Measurements from ENCODE around the gene NTRK1.

NTRK1 gene

GRCh38 chr1:156832434-156832833 lies 28.2 kb upstream of the NTRK1 start (continued):
- TF ChIP-seq OSR1 (CRISPR knock-in tag; IDR thresholded peaks at IDR 0.05), result no peak

DNA sequence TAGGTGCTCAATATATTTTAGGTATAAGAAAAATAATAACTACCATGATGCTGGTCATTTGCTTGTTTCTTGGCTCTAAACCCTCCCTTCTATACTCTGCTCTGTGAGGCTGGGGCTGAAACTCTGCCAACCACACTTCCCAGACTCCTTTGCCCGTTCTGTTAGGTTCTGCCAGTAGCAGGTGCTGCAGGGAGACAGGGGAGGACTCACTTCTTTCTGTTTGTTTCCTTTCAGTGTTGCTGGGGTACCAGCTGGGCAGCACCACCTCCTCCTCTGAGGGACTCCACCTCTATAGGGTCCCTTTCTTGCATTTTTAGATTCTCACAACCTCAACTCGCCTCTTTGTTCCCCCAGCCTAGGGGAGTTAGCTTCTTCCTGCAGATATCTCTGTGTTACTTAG lies 27.1 kb upstream of the NTRK1 start:
- no peak for TF ChIP-seq ZNF8 (CRISPR knock-in tag; IDR thresholded peaks at IDR 0.05)
- TF ChIP-seq SNAI2 (CRISPR knock-in tag; IDR thresholded peaks at IDR 0.05), result no peak
- TF ChIP-seq, protein P1, sequence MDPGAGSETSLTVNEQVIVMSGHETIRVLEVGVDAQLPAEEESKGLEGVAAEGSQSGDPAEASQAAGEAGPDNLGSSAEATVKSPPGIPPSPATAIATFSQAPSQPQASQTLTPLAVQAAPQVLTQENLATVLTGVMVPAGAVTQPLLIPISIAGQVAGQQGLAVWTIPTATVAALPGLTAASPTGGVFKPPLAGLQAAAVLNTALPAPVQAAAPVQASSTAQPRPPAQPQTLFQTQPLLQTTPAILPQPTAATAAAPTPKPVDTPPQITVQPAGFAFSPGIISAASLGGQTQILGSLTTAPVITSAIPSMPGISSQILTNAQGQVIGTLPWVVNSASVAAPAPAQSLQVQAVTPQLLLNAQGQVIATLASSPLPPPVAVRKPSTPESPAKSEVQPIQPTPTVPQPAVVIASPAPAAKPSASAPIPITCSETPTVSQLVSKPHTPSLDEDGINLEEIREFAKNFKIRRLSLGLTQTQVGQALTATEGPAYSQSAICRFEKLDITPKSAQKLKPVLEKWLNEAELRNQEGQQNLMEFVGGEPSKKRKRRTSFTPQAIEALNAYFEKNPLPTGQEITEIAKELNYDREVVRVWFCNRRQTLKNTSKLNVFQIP (CRISPR knock-in tag; IDR thresholded peaks at IDR 0.05; ENCODE audit: borderline replicate concordance, low read depth), result no peak
- no peak for TF ChIP-seq ZC3H10 (CRISPR knock-in tag; IDR thresholded peaks at IDR 0.05)
- no peak for TF ChIP-seq CSDC2 (CRISPR knock-in tag; IDR thresholded peaks at IDR 0.05)
- TF ChIP-seq, protein P2, sequence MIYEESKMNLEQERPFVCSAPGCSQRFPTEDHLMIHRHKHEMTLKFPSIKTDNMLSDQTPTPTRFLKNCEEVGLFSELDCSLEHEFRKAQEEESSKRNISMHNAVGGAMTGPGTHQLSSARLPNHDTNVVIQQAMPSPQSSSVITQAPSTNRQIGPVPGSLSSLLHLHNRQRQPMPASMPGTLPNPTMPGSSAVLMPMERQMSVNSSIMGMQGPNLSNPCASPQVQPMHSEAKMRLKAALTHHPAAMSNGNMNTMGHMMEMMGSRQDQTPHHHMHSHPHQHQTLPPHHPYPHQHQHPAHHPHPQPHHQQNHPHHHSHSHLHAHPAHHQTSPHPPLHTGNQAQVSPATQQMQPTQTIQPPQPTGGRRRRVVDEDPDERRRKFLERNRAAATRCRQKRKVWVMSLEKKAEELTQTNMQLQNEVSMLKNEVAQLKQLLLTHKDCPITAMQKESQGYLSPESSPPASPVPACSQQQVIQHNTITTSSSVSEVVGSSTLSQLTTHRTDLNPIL (CRISPR knock-in tag; IDR thresholded peaks at IDR 0.05; ENCODE audit: low read depth), result no peak
- TF ChIP-seq GLIS3 (CRISPR knock-in tag; IDR thresholded peaks at IDR 0.05), result no peak
- TF ChIP-seq RARB (CRISPR knock-in tag; IDR thresholded peaks at IDR 0.05), result no peak
- no peak for TF ChIP-seq ZFP3 (CRISPR knock-in tag; IDR thresholded peaks at IDR 0.05)
- TF ChIP-seq OSR1 (CRISPR knock-in tag; IDR thresholded peaks at IDR 0.05), result no peak
- no peak for TF ChIP-seq ZFP30 (CRISPR knock-in tag; IDR thresholded peaks at IDR 0.05)
- no peak for TF ChIP-seq ZNF565 (CRISPR knock-in tag; conservative IDR thresholded peaks at IDR 0.05; ENCODE audit: low read depth)
- no peak for TF ChIP-seq ESRRG (CRISPR knock-in tag; IDR thresholded peaks at IDR 0.05)
- TF ChIP-seq, protein P3, sequence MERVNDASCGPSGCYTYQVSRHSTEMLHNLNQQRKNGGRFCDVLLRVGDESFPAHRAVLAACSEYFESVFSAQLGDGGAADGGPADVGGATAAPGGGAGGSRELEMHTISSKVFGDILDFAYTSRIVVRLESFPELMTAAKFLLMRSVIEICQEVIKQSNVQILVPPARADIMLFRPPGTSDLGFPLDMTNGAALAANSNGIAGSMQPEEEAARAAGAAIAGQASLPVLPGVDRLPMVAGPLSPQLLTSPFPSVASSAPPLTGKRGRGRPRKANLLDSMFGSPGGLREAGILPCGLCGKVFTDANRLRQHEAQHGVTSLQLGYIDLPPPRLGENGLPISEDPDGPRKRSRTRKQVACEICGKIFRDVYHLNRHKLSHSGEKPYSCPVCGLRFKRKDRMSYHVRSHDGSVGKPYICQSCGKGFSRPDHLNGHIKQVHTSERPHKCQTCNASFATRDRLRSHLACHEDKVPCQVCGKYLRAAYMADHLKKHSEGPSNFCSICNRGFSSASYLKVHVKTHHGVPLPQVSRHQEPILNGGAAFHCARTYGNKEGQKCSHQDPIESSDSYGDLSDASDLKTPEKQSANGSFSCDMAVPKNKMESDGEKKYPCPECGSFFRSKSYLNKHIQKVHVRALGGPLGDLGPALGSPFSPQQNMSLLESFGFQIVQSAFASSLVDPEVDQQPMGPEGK (CRISPR knock-in tag; IDR thresholded peaks at IDR 0.05; ENCODE audit: borderline replicate concordance), result no peak
- TF ChIP-seq ZNF70 (CRISPR knock-in tag; IDR thresholded peaks at IDR 0.05), result no peak
- no peak for TF ChIP-seq TSHZ2 (CRISPR knock-in tag; IDR thresholded peaks at IDR 0.05)
- no peak for TF ChIP-seq BACH2 (CRISPR knock-in tag; IDR thresholded peaks at IDR 0.05; ENCODE audit: borderline replicate concordance)
- TF ChIP-seq ARNTL (CRISPR knock-in tag; IDR thresholded peaks at IDR 0.05; ENCODE audit: borderline replicate concordance, low read depth), result no peak
- no peak for TF ChIP-seq ISL1 (CRISPR knock-in tag; IDR thresholded peaks at IDR 0.05)
- TF ChIP-seq, protein P4, sequence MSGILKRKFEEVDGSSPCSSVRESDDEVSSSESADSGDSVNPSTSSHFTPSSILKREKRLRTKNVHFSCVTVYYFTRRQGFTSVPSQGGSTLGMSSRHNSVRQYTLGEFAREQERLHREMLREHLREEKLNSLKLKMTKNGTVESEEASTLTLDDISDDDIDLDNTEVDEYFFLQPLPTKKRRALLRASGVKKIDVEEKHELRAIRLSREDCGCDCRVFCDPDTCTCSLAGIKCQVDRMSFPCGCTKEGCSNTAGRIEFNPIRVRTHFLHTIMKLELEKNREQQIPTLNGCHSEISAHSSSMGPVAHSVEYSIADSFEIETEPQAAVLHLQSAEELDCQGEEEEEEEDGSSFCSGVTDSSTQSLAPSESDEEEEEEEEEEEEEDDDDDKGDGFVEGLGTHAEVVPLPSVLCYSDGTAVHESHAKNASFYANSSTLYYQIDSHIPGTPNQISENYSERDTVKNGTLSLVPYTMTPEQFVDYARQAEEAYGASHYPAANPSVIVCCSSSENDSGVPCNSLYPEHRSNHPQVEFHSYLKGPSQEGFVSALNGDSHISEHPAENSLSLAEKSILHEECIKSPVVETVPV (CRISPR knock-in tag; IDR thresholded peaks at IDR 0.05), result no peak
- ATAC-seq, result peak; percentile 26; the same call in 2 of the 3 replicates

- no peak for ATAC-seq
- TF ChIP-seq TOX (CRISPR knock-in tag; IDR thresholded peaks at IDR 0.05; ENCODE audit: borderline replicate concordance) (no peak), TSHZ2 (CRISPR knock-in tag; IDR thresholded peaks at IDR 0.05) (no peak), ESRRG (CRISPR knock-in tag; IDR thresholded peaks at IDR 0.05) (no peak), SNAI2 (CRISPR knock-in tag; IDR thresholded peaks at IDR 0.05) (no peak)
- TF ChIP-seq, protein P2 (CRISPR knock-in tag; IDR thresholded peaks at IDR 0.05; ENCODE audit: low read depth), result no peak
- TF ChIP-seq, protein P1 (CRISPR knock-in tag; IDR thresholded peaks at IDR 0.05; ENCODE audit: borderline replicate concordance, low read depth), result no peak
Observed at GRCh38 chr1:156834322-156834721, 26.3 kb upstream of the NTRK1 start.

Data from SK-N-SH treated with all-trans-retinoic acid at 6 μM for 48 hours (cell line).